HG02852 (cell line): Measurements from ENCODE around the gene ALDH1L1.

Source experiments
- ATAC-seq: cut with Tn5 transposase; IDR thresholded peaks from one replicate; pipeline ENCODE4 v1.9.1; 2021; ENCODE audit warnings: mild to moderate bottlenecking, moderate library complexity; ENCODE audit not compliant: unreplicated experiment

ALDH1L1 gene

GRCh38 chr3:126155819-126156218 lies 24.6 kb downstream of the ALDH1L1 start:
- no peak for ATAC-seq

- ATAC-seq, result no peak
These were observed 25.1 kb downstream of the ALDH1L1 start for GRCh38 chr3:126155280-126155640.

GRCh38 chr3:126154391-126155279 lies 25.8 kb downstream of the ALDH1L1 start:
- ATAC-seq, result no peak

- ATAC-seq, result no peak
These were observed 26.6 kb downstream of the ALDH1L1 start for GRCh38 chr3:126153695-126154360.

- no peak for ATAC-seq
These were observed 27.3 kb downstream of the ALDH1L1 start for GRCh38 chr3:126152901-126153694.

GRCh38 chr3:126152458-126152857 lies 27.9 kb downstream of the ALDH1L1 start:
- no peak for ATAC-seq

- ATAC-seq, result no peak
These were observed 28.7 kb downstream of the ALDH1L1 start for GRCh38 chr3:126151562-126152302.

- no peak for ATAC-seq
These were observed 30.3 kb downstream of the ALDH1L1 start for GRCh38 chr3:126149960-126150515.

- ATAC-seq, result no peak
These were observed 31.0 kb downstream of the ALDH1L1 start for GRCh38 chr3:126149256-126149902.

GRCh38 chr3:126147932-126148683 lies 32.3 kb downstream of the ALDH1L1 start:
- no peak for ATAC-seq

- no peak for ATAC-seq
These were observed 33.0 kb downstream of the ALDH1L1 start for GRCh38 chr3:126147147-126147931.

- no peak for ATAC-seq
These were observed 33.8 kb downstream of the ALDH1L1 start for GRCh38 chr3:126146525-126147146.

GRCh38 chr3:126146034-126146433 lies 34.4 kb downstream of the ALDH1L1 start:
- ATAC-seq, result no peak

- ATAC-seq, result no peak
These were observed 37.7 kb downstream of the ALDH1L1 start for GRCh38 chr3:126142652-126143051.

GRCh38 chr3:126137490-126138130 lies 42.8 kb downstream of the ALDH1L1 start:
- no peak for ATAC-seq

GRCh38 chr3:126136428-126137220 lies 43.8 kb downstream of the ALDH1L1 start:
- ATAC-seq, result no peak
